Activated CD8-positive, alpha-beta memory T cell treated with anti-CD3 and anti-CD28 coated beads, Interleukin-2, amount 10 ng/mL, durations not matched to agents 7 days and 5 days (primary cell): ENCODE measurements around the gene FAM219A. TPM values are rescaled to one million over a fixed set of nuclear protein-coding genes. Genes with fewer than 3 reads are reported as not detected.
A peak's percentile ranks its signal among the peaks of the same experiment; 100 is the strongest.

Experiments
- ATAC-seq: fragments of 150-1000 bp; cut with Tn5 transposase; one replicate; pipeline ENCODE4 v1.10.0; 2021; ENCODE audit warnings: moderate library complexity
- CTCF ChIA-PET: fragments of 350-600 bp; sonication (Branson Sonifier 250); formaldehyde crosslinking; loops from one replicate; lab custom pipeline; 2021; ENCODE audit warnings: antibody characterized with exemption; lab: Charles Lee
- DNase-seq: peaks from one replicate; pipeline ENCODE4 v3.0.0-alpha.2; 2020
- H3K27ac Mint-ChIP-seq: one replicate; pipeline ENCODE4 v1.8.0; 2021; ENCODE audit warnings: mild to moderate bottlenecking, mixed read lengths
- H3K27me3 Mint-ChIP-seq: one replicate; pipeline ENCODE4 v1.8.0; 2021; ENCODE audit warnings: mixed read lengths
- H3K36me3 Mint-ChIP-seq: one replicate; pipeline ENCODE4 v1.8.0; 2021; ENCODE audit warnings: mild to moderate bottlenecking, mixed read lengths
- H3K4me1 Mint-ChIP-seq: one replicate; pipeline ENCODE4 v1.8.0; 2021; ENCODE audit warnings: mixed read lengths
- H3K4me3 Mint-ChIP-seq: one replicate; pipeline ENCODE4 v1.8.0; 2021; ENCODE audit warnings: mild to moderate bottlenecking, moderate library complexity, mixed read lengths
- H3K9me3 Mint-ChIP-seq: one replicate; pipeline ENCODE4 v1.8.0; 2022; ENCODE audit warnings: low read depth, mixed read lengths
- total RNA-seq, 2 experiments: library from RNA; stranded (reverse); gene quantifications; one replicate each; pipeline ENCODE4 v1.2.3, GENCODE V29; 2021

FAM219A gene
- total RNA-seq, 2 experiments from 2014 or later = 7.9 to 13.8 TPM

- CTCF ChIA-PET = interaction anchor here (1.5 kb wide), 1 partner anchor 10 kb away, joined by 4 read pairs; no protein-coding TSS in a partner anchor
Measured at GRCh38 chr9:34382879-34383278, 75.5 kb downstream of the FAM219A start.

DNA sequence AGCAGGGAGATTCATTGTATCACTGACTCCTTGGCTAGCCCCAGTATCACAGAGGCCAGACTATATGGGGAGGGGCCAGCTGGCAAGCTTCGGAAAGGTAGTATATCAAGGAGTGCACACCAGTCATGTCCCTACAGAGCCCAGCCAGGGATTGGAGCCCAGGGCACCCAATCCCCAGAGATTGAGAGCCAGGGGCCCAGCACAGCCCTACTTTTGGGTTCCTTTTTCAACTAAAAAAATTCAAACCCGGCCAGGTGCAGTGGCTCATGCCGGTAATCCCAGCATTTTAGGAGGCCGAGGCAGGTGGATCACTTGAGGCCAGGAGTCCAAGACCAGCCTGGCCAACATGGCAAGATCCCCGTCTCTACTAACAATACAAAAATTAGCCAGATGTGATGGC is 76.3 kb downstream of the FAM219A start:
- DNase-seq (peak; percentile 30), ATAC-seq (no peak)
- Mint-ChIP-seq H3K4me1 (peaks cover 26% of the 10 kb centered on the region), H3K4me3 (no peak overlapping the region), H3K27me3 (peaks cover 4% of the 10 kb centered on the region), H3K27ac (no peak overlapping the region), H3K36me3 (no peaks in the 10 kb centered on the region), H3K9me3 (no peaks in the 10 kb centered on the region)
- CTCF ChIA-PET = interaction anchor here (1.1 to 9.7 kb wide), 3 partner anchors 11 to 49 kb away, joined by 3 to 143 read pairs (median 4); no protein-coding TSS in a partner anchor

More at GRCh38 chr9:34382879-34383278, 75.5 kb downstream of the FAM219A start:
- ATAC-seq (no peak), DNase-seq (peak; percentile 25)
- Mint-ChIP-seq H3K4me1 (peaks cover 25% of the 10 kb centered on the region), H3K4me3 (no peak overlapping the region), H3K36me3 (no peaks in the 10 kb centered on the region), H3K27ac (no peak overlapping the region), H3K9me3 (no peaks in the 10 kb centered on the region), H3K27me3 (peaks cover 4% of the 10 kb centered on the region)

GRCh38 chr9:34381323-34381722 is 77.0 kb downstream of the FAM219A start:
- CTCF ChIA-PET = interaction anchor here (0.8 to 9.7 kb wide), 6 partner anchors 11 to 218 kb away, joined by 3 to 143 read pairs (median 4); no protein-coding TSS in a partner anchor
- DNase-seq (no peak), ATAC-seq (no peak)
- Mint-ChIP-seq H3K27ac (no peak overlapping the region), H3K36me3 (no peaks in the 10 kb centered on the region), H3K9me3 (no peaks in the 10 kb centered on the region), H3K4me3 (peak overlapping the region; percentile 65), H3K4me1 (peaks cover 27% of the 10 kb centered on the region), H3K27me3 (peaks cover 4% of the 10 kb centered on the region)

GRCh38 chr9:34380511-34381315 is 77.7 kb downstream of the FAM219A start:
- ATAC-seq = peak; percentile 58
- peak; percentile 87 for DNase-seq
- H3K36me3 Mint-ChIP-seq = no peaks in the 10 kb centered on the region
- H3K9me3 Mint-ChIP-seq = no peaks in the 10 kb centered on the region
- peaks cover 4% of the 10 kb centered on the region for H3K27me3 Mint-ChIP-seq
- CTCF ChIA-PET = interaction anchor here (0.7 to 9.7 kb wide), 9 partner anchors 16 to 369 kb away, joined by 3 to 143 read pairs (median 3); no protein-coding TSS in a partner anchor
- H3K4me3 Mint-ChIP-seq = peak overlapping the region; percentile 65
- peaks cover 33% of the 10 kb centered on the region for H3K4me1 Mint-ChIP-seq
- H3K27ac Mint-ChIP-seq = peak overlapping the region; percentile 81

GRCh38 chr9:34380034-34380510 is 78.3 kb downstream of the FAM219A start:
- H3K9me3 Mint-ChIP-seq = no peaks in the 10 kb centered on the region
- no peak for ATAC-seq
- peaks cover 38% of the 10 kb centered on the region for H3K4me1 Mint-ChIP-seq
- CTCF ChIA-PET = interaction anchor here (1.2 to 9.7 kb wide), 9 partner anchors 15 to 566 kb away, joined by 3 to 143 read pairs (median 6); no protein-coding TSS in a partner anchor
- no peaks in the 10 kb centered on the region for H3K36me3 Mint-ChIP-seq
- peak overlapping the region; percentile 77 for H3K4me3 Mint-ChIP-seq
- DNase-seq = no peak
- H3K27me3 Mint-ChIP-seq = peaks cover 4% of the 10 kb centered on the region
- peak overlapping the region; percentile 81 for H3K27ac Mint-ChIP-seq

GRCh38 chr9:34379334-34380033 is 78.9 kb downstream of the FAM219A start:
- peaks cover 38% of the 10 kb centered on the region for H3K4me1 Mint-ChIP-seq
- CTCF ChIA-PET = interaction anchor here (0.5 to 9.7 kb wide), 18 partner anchors 9 to 565 kb away, joined by 3 to 143 read pairs (median 4); partner anchors contain the start of gene UBAP2

GRCh38 chr9:34378376-34379060 is 79.9 kb downstream of the FAM219A start:
- peaks cover 40% of the 10 kb centered on the region for H3K4me1 Mint-ChIP-seq
- ATAC-seq = no peak
- no peaks in the 10 kb centered on the region for H3K9me3 Mint-ChIP-seq
- H3K27me3 Mint-ChIP-seq = peaks cover 4% of the 10 kb centered on the region
- CTCF ChIA-PET = interaction anchor here (0.5 to 9.7 kb wide), 24 partner anchors 8 to 564 kb away, joined by 3 to 143 read pairs (median 4); partner anchors contain the start of genes ARID3C, RPP25L and UBAP2
- no peak overlapping the region for H3K4me3 Mint-ChIP-seq
- DNase-seq = no peak
- no peak overlapping the region for H3K27ac Mint-ChIP-seq
- H3K36me3 Mint-ChIP-seq = no peaks in the 10 kb centered on the region

More at GRCh38 chr9:34379334-34380033, 78.9 kb downstream of the FAM219A start:
- H3K27me3 Mint-ChIP-seq = peaks cover 4% of the 10 kb centered on the region
- ATAC-seq = peak; percentile 34
- H3K9me3 Mint-ChIP-seq = no peaks in the 10 kb centered on the region
- no peaks in the 10 kb centered on the region for H3K36me3 Mint-ChIP-seq
- H3K4me3 Mint-ChIP-seq = peak overlapping the region; percentile 77
- peak; percentile 96 for DNase-seq
- peak overlapping the region; percentile 81 for H3K27ac Mint-ChIP-seq

GRCh38 chr9:34377404-34377746 is 81.0 kb downstream of the FAM219A start:
- CTCF ChIA-PET = interaction anchor here (0.9 to 9.7 kb wide), 14 partner anchors 14 to 540 kb away, joined by 3 to 143 read pairs (median 3); partner anchors contain the start of genes ARID3C, DCTN3 and RPP25L
- DNase-seq = no peak
- Mint-ChIP-seq H3K4me1 (peaks cover 40% of the 10 kb centered on the region), H3K36me3 (peaks cover 4% of the 10 kb centered on the region), H3K4me3 (peak overlapping the region; percentile 83), H3K27me3 (peaks cover 4% of the 10 kb centered on the region), H3K9me3 (no peaks in the 10 kb centered on the region), H3K27ac (no peak overlapping the region)
- no peak for ATAC-seq

- peak; percentile 82 for ATAC-seq
- DNase-seq = peak; percentile 99
- Mint-ChIP-seq H3K27ac (peak within 1 kb of the TSS; percentile 82), H3K27me3 (peaks cover 4% of the 10 kb centered on the region), H3K4me3 (peak within 1 kb of the TSS; percentile 83), H3K4me1 (peaks cover 40% of the 10 kb centered on the region), H3K36me3 (peaks cover 8% of the 10 kb centered on the region), H3K9me3 (no peaks in the 10 kb centered on the region)
- CTCF ChIA-PET = interaction anchor here (0.7 to 9.7 kb wide), 13 partner anchors 13 to 540 kb away, joined by 3 to 143 read pairs (median 3); partner anchors contain the start of genes ARID3C and DCTN3
Measured at GRCh38 chr9:34376596-34377403, 81.6 kb downstream of the FAM219A start, which contains the start of gene MYORG. TSS of gene MYORG (minus strand) at chr9:34376898. CDS start at chr9:34372943, 3,955 bp downstream.

- peak; percentile 18 for ATAC-seq
- H3K27me3 Mint-ChIP-seq = no peaks in the 10 kb centered on the region
- H3K9me3 Mint-ChIP-seq = peaks cover 3% of the 10 kb centered on the region
- CTCF ChIA-PET = interaction anchor here (0.8 to 9.7 kb wide), 9 partner anchors 9 to 517 kb away, joined by 3 to 143 read pairs (median 4); no protein-coding TSS in a partner anchor
- peak; percentile 83 for DNase-seq
- peak overlapping the region; percentile 83 for H3K4me3 Mint-ChIP-seq
- H3K27ac Mint-ChIP-seq = peak overlapping the region; percentile 82
- H3K36me3 Mint-ChIP-seq = peaks cover 14% of the 10 kb centered on the region
- peaks cover 36% of the 10 kb centered on the region for H3K4me1 Mint-ChIP-seq
Measured at GRCh38 chr9:34375901-34376595, 82.3 kb downstream of the FAM219A start.

GRCh38 chr9:34374905-34375552 is 83.3 kb downstream of the FAM219A start:
- Mint-ChIP-seq H3K4me3 (no peak overlapping the region), H3K27me3 (no peaks in the 10 kb centered on the region), H3K27ac (no peak overlapping the region), H3K9me3 (peaks cover 3% of the 10 kb centered on the region), H3K36me3 (peaks cover 23% of the 10 kb centered on the region), H3K4me1 (peaks cover 27% of the 10 kb centered on the region)
- CTCF ChIA-PET = interaction anchor here (0.6 to 9.7 kb wide), 10 partner anchors 10 to 516 kb away, joined by 3 to 143 read pairs (median 4); no protein-coding TSS in a partner anchor
- no peak for ATAC-seq
- no peak for DNase-seq
